Measurements from ENCODE around the gene ZNF385B.

Gene ZNF385B

GRCh38 chr2:179543361-179543901, 318.0 kb downstream of the ZNF385B start:
- no peak for DNase-seq

GRCh38 chr2:179541586-179541985, 319.8 kb downstream of the ZNF385B start:
- DNase-seq, result no peak

- no peak for DNase-seq
These were observed 322.3 kb downstream of the ZNF385B start for GRCh38 chr2:179539124-179539511.

- DNase-seq, result no peak
These were observed 322.8 kb downstream of the ZNF385B start for GRCh38 chr2:179538406-179539123.

GRCh38 chr2:179536185-179536584, 325.2 kb downstream of the ZNF385B start:
- no peak for DNase-seq

- no peak for DNase-seq
These were observed 327.5 kb downstream of the ZNF385B start for GRCh38 chr2:179533875-179534274.

GRCh38 chr2:179532863-179533278, 328.5 kb downstream of the ZNF385B start:
- no peak for DNase-seq

GRCh38 chr2:179528576-179529069, 332.8 kb downstream of the ZNF385B start:
- DNase-seq, result no peak

GRCh38 chr2:179525340-179525739, 336.1 kb downstream of the ZNF385B start:
- DNase-seq, result no peak

- no peak for DNase-seq
These were observed 336.5 kb downstream of the ZNF385B start for GRCh38 chr2:179524809-179525339.

GRCh38 chr2:179521944-179522343, 339.5 kb downstream of the ZNF385B start:
- no peak for DNase-seq

- DNase-seq, result no peak
These were observed 342.6 kb downstream of the ZNF385B start for GRCh38 chr2:179518830-179519229.

- no peak for DNase-seq
These were observed 348.2 kb downstream of the ZNF385B start for GRCh38 chr2:179513181-179513580.

GRCh38 chr2:179512281-179513035, 349.0 kb downstream of the ZNF385B start:
- DNase-seq, result no peak

GRCh38 chr2:179511105-179511789, 350.2 kb downstream of the ZNF385B start:
- no peak for DNase-seq

- no peak for DNase-seq
These were observed 366.1 kb downstream of the ZNF385B start for GRCh38 chr2:179495315-179495714.

GRCh38 chr2:179488563-179488962, 372.8 kb downstream of the ZNF385B start:
- no peak for DNase-seq

- DNase-seq, result no peak
These were observed 374.2 kb downstream of the ZNF385B start for GRCh38 chr2:179487010-179487731.

GRCh38 chr2:179483131-179483530, 378.3 kb downstream of the ZNF385B start:
- DNase-seq, result no peak

- no peak for DNase-seq
These were observed 381.5 kb downstream of the ZNF385B start for GRCh38 chr2:179479947-179480346.

- DNase-seq, result no peak
These were observed 382.6 kb downstream of the ZNF385B start for GRCh38 chr2:179478771-179479170.

GRCh38 chr2:179470992-179471391, 390.4 kb downstream of the ZNF385B start:
- no peak for DNase-seq
